ENCODE data around the gene TEK. TPM values are rescaled to one million over a fixed set of nuclear protein-coding genes. Genes with fewer than 3 reads are reported as not detected.

TEK gene
- total RNA-seq, 1 donor from 2014 or later = 2.3 TPM

GRCh38 chr9:27154908-27155307 lies 45.9 kb downstream of the TEK start:
- Histone ChIP-seq H2AFZ (ENCODE audit: low read depth, low read length) (peak overlapping the region; percentile 18), H3K4me2 (ENCODE audit: low read length) (peak overlapping the region; percentile 62), H3K79me2 (ENCODE audit: insufficient read depth, low read length) (no peaks in the 10 kb centered on the region), H3K9ac (ENCODE audit: low read length) (peak overlapping the region; percentile 48), H3K27me3 (ENCODE audit: insufficient read depth, low read length) (no peaks in the 10 kb centered on the region), H3K9me3 (ENCODE audit: insufficient read depth, low read depth, low read length) (no peaks in the 10 kb centered on the region), H3K4me1 (ENCODE audit: insufficient read depth, low read length) (peaks cover 27% of the 10 kb centered on the region), H3K4me3 (ENCODE audit: insufficient read depth, low read depth, low read length) (no peak overlapping the region), H3K36me3 (ENCODE audit: insufficient read depth, low read length) (no peaks in the 10 kb centered on the region), H3K27ac (ENCODE audit: low read depth, low read length) (peak overlapping the region; percentile 71), H4K20me1 (ENCODE audit: insufficient read depth, low read length) (no peaks in the 10 kb centered on the region)
- H3K4me3 Mint-ChIP-seq (ENCODE audit: unreplicated experiment) = no peak overlapping the region
- H3K36me3 Mint-ChIP-seq (ENCODE audit: low read depth, unreplicated experiment) = no peaks in the 10 kb centered on the region
- FAIRE-seq (peak; percentile 73), DNase-seq (ENCODE audit: low read depth) (peak; percentile 99)
- peak overlapping the region; percentile 90 for H3K27ac Mint-ChIP-seq (ENCODE audit: unreplicated experiment)
- no peak for TF ChIP-seq CTCF (IDR thresholded peaks at IDR 0.05; ENCODE audit: insufficient read depth, low read depth, low read length)
- TF ChIP-seq EZH2 (IDR thresholded peaks at IDR 0.05; ENCODE audit: insufficient read depth, low read length) = no peak
- H3K4me1 Mint-ChIP-seq (ENCODE audit: low read depth, unreplicated experiment) = peaks cover 37% of the 10 kb centered on the region
- no peaks in the 10 kb centered on the region for H3K27me3 Mint-ChIP-seq (ENCODE audit: low read depth, unreplicated experiment)
- H3K9me3 Mint-ChIP-seq (ENCODE audit: unreplicated experiment) = no peaks in the 10 kb centered on the region

DNA sequence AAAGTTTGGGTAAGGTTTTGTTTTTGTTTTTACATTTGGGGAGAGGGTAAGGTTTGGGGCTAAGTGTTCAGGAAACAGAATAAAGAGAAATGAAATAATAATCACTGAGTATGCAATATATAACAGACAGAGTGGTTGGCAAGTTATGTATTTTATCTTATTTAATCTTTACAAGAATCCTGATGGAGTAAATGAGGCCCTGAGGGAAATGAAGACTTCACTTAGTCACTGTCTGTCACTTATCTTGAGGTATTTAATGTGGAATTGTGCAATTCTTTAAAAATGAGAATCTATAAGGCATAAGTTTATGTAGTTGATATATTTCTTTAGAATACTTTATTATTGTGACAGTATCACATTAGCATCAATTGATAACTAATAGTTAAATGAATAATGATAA lies 48.1 kb downstream of the TEK start:
- H3K27me3 Mint-ChIP-seq (ENCODE audit: low read depth, unreplicated experiment) = no peaks in the 10 kb centered on the region
- no peaks in the 10 kb centered on the region for H3K36me3 Mint-ChIP-seq (ENCODE audit: low read depth, unreplicated experiment)
- TF ChIP-seq CTCF (IDR thresholded peaks at IDR 0.05; ENCODE audit: insufficient read depth, low read depth, low read length) (no peak), EZH2 (IDR thresholded peaks at IDR 0.05; ENCODE audit: insufficient read depth, low read length) (no peak)
- DNase-seq (ENCODE audit: low read depth) (no peak), FAIRE-seq (no peak)
- Histone ChIP-seq H3K9me3 (ENCODE audit: insufficient read depth, low read depth, low read length) (no peaks in the 10 kb centered on the region), H3K9ac (ENCODE audit: low read length) (no peak overlapping the region), H3K4me2 (ENCODE audit: low read length) (no peak overlapping the region), H4K20me1 (ENCODE audit: insufficient read depth, low read length) (no peaks in the 10 kb centered on the region), H3K27me3 (ENCODE audit: insufficient read depth, low read length) (no peaks in the 10 kb centered on the region), H3K27ac (ENCODE audit: low read depth, low read length) (no peak overlapping the region), H3K79me2 (ENCODE audit: insufficient read depth, low read length) (no peaks in the 10 kb centered on the region), H3K36me3 (ENCODE audit: insufficient read depth, low read length) (no peaks in the 10 kb centered on the region), H3K4me1 (ENCODE audit: insufficient read depth, low read length) (peaks cover 16% of the 10 kb centered on the region), H2AFZ (ENCODE audit: low read depth, low read length) (no peak overlapping the region), H3K4me3 (ENCODE audit: insufficient read depth, low read depth, low read length) (no peak overlapping the region)
- no peaks in the 10 kb centered on the region for H3K9me3 Mint-ChIP-seq (ENCODE audit: unreplicated experiment)
- H3K27ac Mint-ChIP-seq (ENCODE audit: unreplicated experiment) = peak overlapping the region; percentile 63
- H3K4me1 Mint-ChIP-seq (ENCODE audit: low read depth, unreplicated experiment) = peaks cover 23% of the 10 kb centered on the region
- no peak overlapping the region for H3K4me3 Mint-ChIP-seq (ENCODE audit: unreplicated experiment)

DNA sequence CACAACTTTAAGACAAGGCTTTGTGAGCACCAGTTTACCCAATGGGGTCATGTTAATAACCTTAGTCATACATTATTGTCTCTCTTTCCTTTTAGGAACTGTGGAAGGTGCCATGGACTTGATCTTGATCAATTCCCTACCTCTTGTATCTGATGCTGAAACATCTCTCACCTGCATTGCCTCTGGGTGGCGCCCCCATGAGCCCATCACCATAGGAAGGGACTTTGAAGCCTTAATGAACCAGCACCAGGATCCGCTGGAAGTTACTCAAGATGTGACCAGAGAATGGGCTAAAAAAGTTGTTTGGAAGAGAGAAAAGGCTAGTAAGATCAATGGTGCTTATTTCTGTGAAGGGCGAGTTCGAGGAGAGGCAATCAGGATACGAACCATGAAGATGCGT lies 48.7 kb downstream of the TEK start:
- Histone ChIP-seq H3K9ac (ENCODE audit: low read length) (no peak overlapping the region), H3K79me2 (ENCODE audit: insufficient read depth, low read length) (no peaks in the 10 kb centered on the region), H3K27ac (ENCODE audit: low read depth, low read length) (no peak overlapping the region), H3K4me2 (ENCODE audit: low read length) (no peak overlapping the region), H2AFZ (ENCODE audit: low read depth, low read length) (no peak overlapping the region), H3K36me3 (ENCODE audit: insufficient read depth, low read length) (no peaks in the 10 kb centered on the region), H4K20me1 (ENCODE audit: insufficient read depth, low read length) (no peaks in the 10 kb centered on the region), H3K27me3 (ENCODE audit: insufficient read depth, low read length) (no peaks in the 10 kb centered on the region), H3K4me1 (ENCODE audit: insufficient read depth, low read length) (peaks cover 14% of the 10 kb centered on the region), H3K4me3 (ENCODE audit: insufficient read depth, low read depth, low read length) (no peak overlapping the region), H3K9me3 (ENCODE audit: insufficient read depth, low read depth, low read length) (no peaks in the 10 kb centered on the region)
- no peak overlapping the region for H3K27ac Mint-ChIP-seq (ENCODE audit: unreplicated experiment)
- no peaks in the 10 kb centered on the region for H3K9me3 Mint-ChIP-seq (ENCODE audit: unreplicated experiment)
- FAIRE-seq = no peak
- no peak overlapping the region for H3K4me3 Mint-ChIP-seq (ENCODE audit: unreplicated experiment)
- H3K27me3 Mint-ChIP-seq (ENCODE audit: low read depth, unreplicated experiment) = no peaks in the 10 kb centered on the region
- no peaks in the 10 kb centered on the region for H3K36me3 Mint-ChIP-seq (ENCODE audit: low read depth, unreplicated experiment)
- no peak for TF ChIP-seq EZH2 (IDR thresholded peaks at IDR 0.05; ENCODE audit: insufficient read depth, low read length)
- H3K4me1 Mint-ChIP-seq (ENCODE audit: low read depth, unreplicated experiment) = peaks cover 22% of the 10 kb centered on the region
- DNase-seq (ENCODE audit: low read depth) = no peak
